ENCODE measurements around the gene SSBP4. TPM values are rescaled to one million over a fixed set of nuclear protein-coding genes. Genes with fewer than 3 reads are reported as not detected.
A peak's percentile ranks its signal among the peaks of the same experiment; 100 is the strongest.

SSBP4 gene
- total and polyA plus RNA-seq, 2 experiments from 2014 or later: 46.9 to 169 TPM

DNA sequence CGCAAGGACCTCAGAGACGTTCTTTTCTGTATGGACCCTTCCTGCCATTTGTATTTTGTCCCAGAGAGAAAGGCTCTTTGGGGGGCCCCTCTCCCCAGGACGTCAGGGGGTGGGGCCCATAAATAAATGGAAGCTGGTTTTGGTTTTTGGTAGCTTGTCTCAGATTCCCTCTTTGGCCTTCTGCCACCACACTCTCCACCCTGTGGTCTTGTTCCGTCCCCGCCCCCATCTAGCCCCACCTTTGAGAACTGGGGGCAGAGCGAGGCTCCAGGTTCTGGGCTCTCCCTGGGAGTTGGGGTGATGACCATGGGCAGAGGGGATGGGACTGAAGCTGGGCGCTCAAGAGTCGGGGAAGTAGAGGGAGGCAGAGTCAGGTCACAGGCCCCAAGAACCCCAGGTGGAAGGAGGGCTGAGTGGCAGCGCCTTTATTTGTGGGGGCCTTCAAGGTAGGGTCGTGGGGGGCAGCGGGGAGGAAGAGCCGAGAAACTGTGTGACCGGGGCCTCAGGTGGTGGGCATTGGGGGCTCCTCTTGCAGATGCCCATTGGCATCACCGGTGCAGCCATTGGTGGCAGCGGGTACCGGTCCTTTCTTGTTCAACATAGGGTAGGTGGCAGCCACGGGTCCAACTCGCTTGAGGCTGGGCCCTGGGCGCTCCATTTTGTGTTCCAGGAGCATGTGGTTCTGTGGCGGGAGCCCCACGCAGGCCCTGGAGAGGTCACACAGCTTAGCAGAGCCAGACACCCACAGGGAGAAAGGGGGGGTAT, 15.4 kb downstream of the SSBP4 start:
- DNase-seq: peak; percentile 20
- TF ChIP-seq EZH2phosphoT487 (IDR thresholded peaks at IDR 0.05; ENCODE audit: insufficient read depth, low read depth): no peak
- TF ChIP-seq EZH2 (IDR thresholded peaks at IDR 0.05; ENCODE audit: insufficient read depth, poor library complexity, severe bottlenecking): no peak
- Histone ChIP-seq H3K27ac (no peak overlapping the region), H3K9ac (no peak overlapping the region), H3K4me1 (ENCODE audit: insufficient read depth) (peaks cover 4% of the 10 kb centered on the region; the same call in 1 of the 2 replicates), H3K9me2 (ENCODE audit: insufficient read depth) (no peaks in the 10 kb centered on the region), H3K4me3 (no peak overlapping the region), H3K36me3 (ENCODE audit: low read depth) (no peaks in the 10 kb centered on the region), H4K20me1 (ENCODE audit: insufficient read depth) (no peaks in the 10 kb centered on the region), H3K27me3 (replicated peaks; ENCODE audit: insufficient read depth) (no peaks in the 10 kb centered on the region), H3F3A (ENCODE audit: insufficient read depth) (peaks cover 10% of the 10 kb centered on the region), H3K4me2 (ENCODE audit: unreplicated experiment) (no peak overlapping the region), H3K9me3 (ENCODE audit: low read depth) (no peaks in the 10 kb centered on the region), H3K79me2 (ENCODE audit: insufficient read depth) (peaks cover 6% of the 10 kb centered on the region), H2AFZ (no peak overlapping the region)
- in situ Hi-C loops (cut with MboI): no loop called here
- WGBS, 2 experiments (ENCODE audit: low coverage in 1 of 2, low lambda C conversion rate in 2 of 2, missing lambda C conversion rate in 2 of 2): 93 to 94% methylated on average over 21 of the region's 21 CpGs

DNA sequence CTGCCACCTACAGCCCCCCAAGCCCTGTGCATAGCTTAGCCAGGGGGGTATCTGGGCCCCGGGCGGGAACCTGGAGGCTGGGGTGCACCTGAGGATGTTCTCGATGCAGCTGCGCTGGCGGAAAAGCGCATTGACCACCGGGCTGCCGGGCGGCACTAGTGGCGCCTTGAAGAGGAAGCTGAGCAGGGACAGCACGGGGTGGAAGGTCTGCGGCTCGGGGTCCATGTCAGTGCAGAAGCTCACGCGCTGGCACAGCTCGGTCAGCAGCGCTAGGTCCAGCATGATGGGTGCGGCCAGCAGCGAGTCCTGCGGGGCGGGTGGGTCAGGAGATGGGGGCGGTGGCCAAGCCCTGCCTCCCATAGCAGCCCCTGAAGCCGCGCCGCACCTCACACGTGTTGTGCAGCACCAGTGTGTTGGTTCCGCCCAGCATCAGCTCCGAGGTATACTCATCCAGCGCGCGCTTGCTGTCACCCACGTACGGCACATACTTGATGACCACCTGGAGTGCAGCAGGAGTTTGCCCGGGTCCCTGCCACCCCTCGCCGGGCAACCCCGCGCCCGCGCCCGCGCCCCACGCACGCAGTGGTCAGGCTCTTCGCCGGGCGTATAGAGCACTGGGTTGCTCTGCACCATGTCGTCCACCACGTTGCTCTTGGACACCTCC, 16.1 kb downstream of the SSBP4 start:
- Histone ChIP-seq H3K79me2 (ENCODE audit: insufficient read depth) (no peaks in the 10 kb centered on the region), H3K4me2 (ENCODE audit: unreplicated experiment) (no peak overlapping the region), H3K27me3 (replicated peaks; ENCODE audit: insufficient read depth) (no peaks in the 10 kb centered on the region), H3K9me3 (ENCODE audit: low read depth) (no peaks in the 10 kb centered on the region), H3F3A (ENCODE audit: insufficient read depth) (peaks cover 17% of the 10 kb centered on the region), H3K36me3 (ENCODE audit: low read depth) (no peaks in the 10 kb centered on the region), H2AFZ (no peak overlapping the region), H3K4me3 (no peak overlapping the region), H3K27ac (no peak overlapping the region), H3K9me2 (ENCODE audit: insufficient read depth) (no peaks in the 10 kb centered on the region), H3K4me1 (ENCODE audit: insufficient read depth) (no peaks in the 10 kb centered on the region), H4K20me1 (ENCODE audit: insufficient read depth) (no peaks in the 10 kb centered on the region), H3K9ac (no peak overlapping the region)
- peak; percentile 18 for DNase-seq
- in situ Hi-C loops (cut with MboI): no loop called here
- TF ChIP-seq EZH2 (IDR thresholded peaks at IDR 0.05; ENCODE audit: insufficient read depth, poor library complexity, severe bottlenecking): no peak
- TF ChIP-seq EZH2phosphoT487 (IDR thresholded peaks at IDR 0.05; ENCODE audit: insufficient read depth, low read depth): no peak
- 97 to 98% methylated on average over 46 to 49 of the region's 49 CpGs for WGBS, 2 experiments (ENCODE audit: low coverage in 1 of 2, low lambda C conversion rate in 2 of 2, missing lambda C conversion rate in 2 of 2)

DNA sequence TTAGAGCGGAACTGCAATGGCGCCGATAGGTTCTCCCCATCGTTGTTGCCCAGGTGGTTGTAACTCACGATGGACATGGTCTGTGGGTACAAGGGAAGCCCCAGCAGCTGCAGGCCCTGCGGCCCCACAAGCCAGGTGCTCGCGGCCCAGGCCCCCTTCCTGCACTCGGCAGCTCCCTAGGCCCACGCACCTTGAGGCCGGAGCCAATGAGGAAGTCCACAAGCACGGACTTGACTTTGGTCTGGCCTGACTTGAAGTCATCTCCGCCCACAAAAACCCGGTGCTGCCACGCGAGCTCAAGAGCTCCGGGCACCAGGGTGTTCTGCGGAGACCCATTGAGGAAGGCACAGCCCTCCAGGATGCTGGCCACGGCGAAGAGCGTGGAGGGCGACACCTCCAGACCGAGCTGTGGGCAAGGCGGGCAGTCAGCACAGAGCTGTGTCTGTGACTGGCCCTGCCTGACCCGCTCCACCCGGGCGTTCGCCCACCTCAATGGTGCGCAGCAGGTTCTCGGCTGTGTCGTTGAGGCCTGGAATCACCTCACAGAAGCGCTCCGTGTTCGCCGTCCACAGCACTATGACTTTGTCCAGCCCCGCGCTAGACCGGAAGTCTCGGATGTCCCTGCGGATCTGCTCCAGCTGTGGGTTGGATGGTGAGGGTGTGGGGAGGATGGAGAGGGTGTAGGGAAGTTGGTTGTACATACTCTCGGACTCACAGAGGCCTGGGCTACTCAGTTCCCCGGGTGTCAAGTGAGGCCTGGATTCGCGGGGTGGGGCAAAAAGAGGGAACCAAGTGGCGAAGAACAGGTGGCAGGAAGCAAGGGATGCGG, 16.9 kb downstream of the SSBP4 start:
- H3K36me3 ChIP-seq (ENCODE audit: low read depth): no peaks in the 10 kb centered on the region
- H3F3A ChIP-seq (ENCODE audit: insufficient read depth): peaks cover 18% of the 10 kb centered on the region
- no peak overlapping the region for H3K9ac ChIP-seq
- H4K20me1 ChIP-seq (ENCODE audit: insufficient read depth): no peaks in the 10 kb centered on the region
- no peaks in the 10 kb centered on the region for H3K9me2 ChIP-seq (ENCODE audit: insufficient read depth)
- H3K4me3 ChIP-seq: 0 out of 2 replicates have a peak overlapping the region, but pooled peaks have one; percentile 61
- H3K4me1 ChIP-seq (ENCODE audit: insufficient read depth): no peaks in the 10 kb centered on the region
- H3K9me3 ChIP-seq (ENCODE audit: low read depth): no peaks in the 10 kb centered on the region
- in situ Hi-C loops (cut with MboI): no loop called here
- WGBS, 2 experiments (ENCODE audit: low coverage in 1 of 2, low lambda C conversion rate in 2 of 2, missing lambda C conversion rate in 2 of 2): 92% methylated on average over 42 to 46 of the region's 46 CpGs
- DNase-seq: peak; percentile 19
- TF ChIP-seq EZH2 (IDR thresholded peaks at IDR 0.05; ENCODE audit: insufficient read depth, poor library complexity, severe bottlenecking) (no peak), EZH2phosphoT487 (IDR thresholded peaks at IDR 0.05; ENCODE audit: insufficient read depth, low read depth) (no peak)
- no peaks in the 10 kb centered on the region for H3K79me2 ChIP-seq (ENCODE audit: insufficient read depth)
- no peak overlapping the region for H2AFZ ChIP-seq
- no peak overlapping the region for H3K4me2 ChIP-seq (ENCODE audit: unreplicated experiment)
- no peak overlapping the region for H3K27ac ChIP-seq
- H3K27me3 ChIP-seq (replicated peaks; ENCODE audit: insufficient read depth): no peaks in the 10 kb centered on the region

All from GM23248 (cell line).